H1 (cell line): Measurements from ENCODE around the gene IGF2R. TPM values are rescaled to one million over a fixed set of nuclear protein-coding genes. Genes with fewer than 3 reads are reported as not detected.

Source experiments
- CTCF ChIA-PET: fragments of 300-600 bp; sonication (Branson Sonifier 250); formaldehyde crosslinking; loops from one replicate; lab custom pipeline; 2021; ENCODE audit not compliant: partially characterized antibody; lab: Charles Lee
- POLR2A ChIA-PET: fragments of 300-600 bp; sonication (Branson Sonifier 250); formaldehyde crosslinking; loops from one replicate; lab custom pipeline; 2021; ENCODE audit warnings: inconsistent platforms; ENCODE audit not compliant: partially characterized antibody; lab: Charles Lee
- DNase-seq, 2 experiments: peaks; one replicate each; pipeline versions ENCODE4 v3.0.0 to v3.0.0-alpha.2; 2010 to 2022; ENCODE audit warnings: low spot score in 2 of 2, low read depth in 1 of 2, mixed read lengths in 1 of 2
- FAIRE-seq: peaks from 2 replicates; lab custom pipeline; 2011; peaks lifted over from hg19 to GRCh38; lab: Jason Lieb, UNC
- H2AFZ ChIP-seq: 2 replicates; pipeline ENCODE4 v1.8.1; 2012; ENCODE audit warnings: low read length, inconsistent platforms
- H2AK5ac ChIP-seq: 2 replicates; pipeline ENCODE4 v1.6.1; 2013; ENCODE audit warnings: low read depth, low read length
- H2BK120ac ChIP-seq: replicated peaks from 2 replicates; pipeline ENCODE3; 2013; ENCODE audit warnings: low read depth, low read length, inconsistent platforms
- H2BK12ac ChIP-seq: 2 replicates; pipeline ENCODE4 v1.6.1; 2013; ENCODE audit warnings: low read depth, low read length
- H2BK15ac ChIP-seq: 2 replicates; pipeline ENCODE4 v1.6.1; 2013; ENCODE audit warnings: low read length
- H2BK20ac ChIP-seq: 2 replicates; pipeline ENCODE4 v1.6.1; 2013; ENCODE audit warnings: low read length
- H2BK5ac ChIP-seq: 2 replicates; pipeline ENCODE4 v1.6.1; 2013; ENCODE audit warnings: low read depth, low read length
- H3K14ac ChIP-seq: 2 replicates; pipeline ENCODE4 v1.6.1; 2013; ENCODE audit warnings: inconsistent platforms; ENCODE audit not compliant: insufficient read length
- H3K18ac ChIP-seq: 2 replicates; pipeline ENCODE4 v1.6.1; 2013; ENCODE audit warnings: low read length; ENCODE audit errors: extremely low read depth
- H3K23ac ChIP-seq: 2 replicates; pipeline ENCODE4 v1.6.1; 2013; ENCODE audit warnings: inconsistent platforms; ENCODE audit not compliant: insufficient read length
- H3K23me2 ChIP-seq: 2 replicates; pipeline ENCODE4 v1.6.1; 2013; ENCODE audit warnings: low read depth, low read length
- H3K27ac ChIP-seq: 2 replicates; pipeline ENCODE4 v1.6.1; 2011; ENCODE audit warnings: low read depth, low read length, inconsistent platforms
- H3K27me3 ChIP-seq, 4 experiments: replicated peaks in 1 of 4; 1 replicate in 1 of 4; 2 replicates in 3 of 4; pipeline versions ENCODE4 v1.6.1 to v1.8.1; 2011 to 2013; ENCODE audit warnings: low read length in 3 of 4, mild to moderate bottlenecking in 3 of 4, inconsistent platforms in 2 of 4, mixed read lengths in 2 of 4, moderate library complexity in 1 of 4; ENCODE audit not compliant: control insufficient read depth in 3 of 4, insufficient read depth in 3 of 4; ENCODE audit errors: extremely low read depth in 1 of 4
- H3K36me3 ChIP-seq, 4 experiments: 2 replicates each; pipeline versions ENCODE4 v1.6.1 to v1.8.1; 2011 to 2013; ENCODE audit warnings: mild to moderate bottlenecking in 4 of 4, low read length in 3 of 4, moderate library complexity in 2 of 4, control low read depth in 1 of 4, inconsistent platforms in 1 of 4; ENCODE audit not compliant: insufficient read depth in 4 of 4, control insufficient read depth in 2 of 4
- H3K4ac ChIP-seq: replicated peaks from 2 replicates; pipeline ENCODE3; 2013; ENCODE audit warnings: low read length, low read depth, mixed read lengths, inconsistent platforms; ENCODE audit not compliant: insufficient read length
- H3K4me1 ChIP-seq, 4 experiments: replicated peaks in 1 of 4; 1 replicate in 1 of 4; 2 replicates in 3 of 4; pipeline versions ENCODE4 v1.6.1 to v1.8.1; 2011 to 2013; ENCODE audit warnings: low read length in 3 of 4, inconsistent platforms in 2 of 4, mixed read lengths in 1 of 4; ENCODE audit not compliant: insufficient read depth in 4 of 4, control insufficient read depth in 3 of 4
- H3K4me2 ChIP-seq, 2 experiments: 2 replicates each; pipeline versions ENCODE4 v1.6.1 to v1.8.1; 2011 to 2013; ENCODE audit warnings: low read depth in 2 of 2, low read length in 2 of 2, control low read depth in 1 of 2, inconsistent platforms in 1 of 2, mild to moderate bottlenecking in 1 of 2; ENCODE audit not compliant: insufficient read depth in 1 of 2
- H3K4me3 ChIP-seq, 4 experiments: fragments of 200-600, 300-600 bp in 1 of 4; sonication (generic), shearing (Covaris generic), sonication (Bioruptor Twin) in 1 of 4; 2 replicates each; pipeline versions ENCODE4 v1.5.1 to v1.8.1; 2011 to 2016; ENCODE audit warnings: low read length in 4 of 4, low read depth in 3 of 4, control low read depth in 2 of 4, inconsistent platforms in 2 of 4, mild to moderate bottlenecking in 2 of 4, mixed read lengths in 1 of 4, moderate library complexity in 1 of 4; ENCODE audit not compliant: insufficient read depth in 2 of 4; ENCODE audit errors: extremely low read depth in 1 of 4
- H3K56ac ChIP-seq: replicated peaks from 2 replicates; pipeline ENCODE3; 2013; ENCODE audit warnings: low read depth, mild to moderate bottlenecking, mixed read lengths, low read length, inconsistent platforms; ENCODE audit not compliant: insufficient read length
- H3K79me1 ChIP-seq: 2 replicates; pipeline ENCODE4 v1.6.1; 2013; ENCODE audit warnings: low read depth, low read length, control low read depth
- H3K79me2 ChIP-seq, 2 experiments: 2 replicates each; pipeline versions ENCODE4 v1.6.1 to v1.8.1; 2012 to 2013; ENCODE audit warnings: low read length in 2 of 2, mild to moderate bottlenecking in 2 of 2, inconsistent platforms in 1 of 2; ENCODE audit not compliant: insufficient read depth in 2 of 2, control insufficient read depth in 1 of 2
- H3K9ac ChIP-seq, 4 experiments: replicated peaks in 1 of 4; 1 replicate in 1 of 4; 2 replicates in 3 of 4; pipeline versions ENCODE4 v1.6.1 to v1.8.1; 2011 to 2013; ENCODE audit warnings: low read depth in 3 of 4, low read length in 3 of 4, control low read depth in 2 of 4, mild to moderate bottlenecking in 2 of 4, moderate library complexity in 2 of 4, inconsistent platforms in 1 of 4; ENCODE audit errors: extremely low read depth in 1 of 4
- H3K9me3 ChIP-seq, 2 experiments: 2 replicates each; pipeline versions ENCODE4 v1.6.1 to v1.8.1; 2012 to 2013; ENCODE audit warnings: mild to moderate bottlenecking in 2 of 2, moderate library complexity in 2 of 2, control low read depth in 1 of 2, inconsistent platforms in 1 of 2, low read depth in 1 of 2, low read length in 1 of 2, mixed read lengths in 1 of 2; ENCODE audit not compliant: insufficient read depth in 2 of 2
- H4K20me1 ChIP-seq, 2 experiments: replicated peaks in 1 of 2; 2 replicates each; pipeline versions ENCODE3 to v1.8.1; 2011 to 2013; ENCODE audit warnings: inconsistent platforms in 2 of 2, low read length in 2 of 2, mild to moderate bottlenecking in 1 of 2; ENCODE audit not compliant: insufficient read depth in 2 of 2, control insufficient read depth in 1 of 2
- H4K5ac ChIP-seq: 2 replicates; pipeline ENCODE4 v1.6.1; 2013; ENCODE audit warnings: low read length, low read depth, mixed read lengths, inconsistent platforms; ENCODE audit not compliant: insufficient read length
- H4K8ac ChIP-seq: 2 replicates; pipeline ENCODE4 v1.8.0; 2013; ENCODE audit warnings: mild to moderate bottlenecking, moderate library complexity, low read length, inconsistent platforms; ENCODE audit not compliant: insufficient read depth; ENCODE audit errors: extremely low read depth
- H4K91ac ChIP-seq: replicated peaks from 2 replicates; pipeline ENCODE3; 2013; ENCODE audit warnings: low read length, mixed read lengths, inconsistent platforms; ENCODE audit not compliant: insufficient read length
- CBX8 ChIP-seq: fragments of 300-800, 300-1000 bp; sonication (generic); IDR thresholded peaks from 2 replicates; pipeline ENCODE4 v1.7.1; 2016; ENCODE audit warnings: low read depth, low read length, borderline replicate concordance
- CTBP2 ChIP-seq: IDR thresholded peaks from 2 replicates; pipeline ENCODE4 v1.7.0; 2011; ENCODE audit warnings: borderline replicate concordance, mild to moderate bottlenecking, moderate library complexity, mixed read lengths, low read length; ENCODE audit not compliant: insufficient read depth, insufficient read length
- HDAC2 ChIP-seq, 2 experiments: fragments of 300-600 bp in 1 of 2; sonication (generic) in 1 of 2; IDR thresholded peaks; 2 replicates each; pipeline ENCODE4 v1.6.1; 2011 to 2012; ENCODE audit warnings: low read depth in 2 of 2, low read length in 2 of 2, mild to moderate bottlenecking in 2 of 2, moderate library complexity in 2 of 2, borderline replicate concordance in 1 of 2, inconsistent platforms in 1 of 2
- JUND ChIP-seq: IDR thresholded peaks from 2 replicates; pipeline ENCODE4 v1.6.1; 2011; ENCODE audit warnings: mild to moderate bottlenecking, improper control_type of control experiment, low read length
- NANOG ChIP-seq: IDR thresholded peaks from 2 replicates; pipeline ENCODE4 v1.6.1; 2011; ENCODE audit warnings: low read length, low read depth, mild to moderate bottlenecking, inconsistent platforms; ENCODE audit not compliant: insufficient read depth, poor library complexity, severe bottlenecking
- POLR2A ChIP-seq, 2 experiments: IDR thresholded peaks; 1 replicate in 1 of 2; 2 replicates in 1 of 2; pipeline ENCODE4 v1.6.1; 2011; ENCODE audit warnings: low read depth in 2 of 2, low read length in 2 of 2, mild to moderate bottlenecking in 2 of 2; ENCODE audit errors: control extremely low read depth in 1 of 2
- POLR2AphosphoS5 ChIP-seq: IDR thresholded peaks from 2 replicates; pipeline ENCODE4 v1.6.1; 2011; ENCODE audit warnings: low read depth, low read length
- RAD21 ChIP-seq, 2 experiments: IDR thresholded peaks in 1 of 2; conservative IDR thresholded peaks in 1 of 2; 2 replicates each; pipeline ENCODE4 v1.6.1; 2011; ENCODE audit warnings: low read depth in 2 of 2, low read length in 2 of 2, improper control_type of control experiment in 1 of 2, inconsistent platforms in 1 of 2, mild to moderate bottlenecking in 1 of 2, moderate library complexity in 1 of 2
- RBBP5 ChIP-seq: IDR thresholded peaks from 2 replicates; pipeline ENCODE4 v1.7.1; 2012; ENCODE audit warnings: low read depth, mild to moderate bottlenecking, inconsistent platforms, low read length, moderate library complexity, borderline replicate concordance
- SAP30 ChIP-seq: fragments of 300-600 bp; sonication (generic); IDR thresholded peaks from 2 replicates; pipeline ENCODE4 v1.7.1; 2012; ENCODE audit warnings: low read length, moderate library complexity, mild to moderate bottlenecking, inconsistent platforms; ENCODE audit not compliant: insufficient read depth, insufficient replicate concordance
- TAF1 ChIP-seq: IDR thresholded peaks from 2 replicates; pipeline ENCODE4 v1.6.1; 2011; ENCODE audit warnings: mild to moderate bottlenecking, low read depth, low read length
- TAF7 ChIP-seq: optimal IDR thresholded peaks from 2 replicates; pipeline ENCODE3; 2011; ENCODE audit warnings: low read depth, mild to moderate bottlenecking, inconsistent platforms, low read length, moderate library complexity, borderline replicate concordance
- TBP ChIP-seq: IDR thresholded peaks from 2 replicates; pipeline ENCODE4 v1.6.1; 2011; ENCODE audit warnings: low read depth, low read length, improper control_type of control experiment
- WGBS, 2 experiments: shearing (Covaris generic) in 1 of 2; methylation state at CpG; one replicate each; pipeline versions ENCODE4 v1.1.6 to v1.1.7; 2013 to 2015; ENCODE audit warnings: low lambda C conversion rate in 2 of 2, mixed read lengths in 2 of 2, inconsistent platforms in 1 of 2, low coverage in 1 of 2, missing lambda C conversion rate in 1 of 2; ENCODE audit not compliant: insufficient replicate concordance in 2 of 2, insufficient coverage in 1 of 2, insufficient read length in 1 of 2; ENCODE audit errors: extremely low coverage in 1 of 2, missing lambda C conversion rate in 1 of 2; 5-methylcytosine and 5-hydroxymethylcytosine counted together
- polyA plus RNA-seq, 7 experiments: library from polyadenylated mRNA; depleted of rRNA in 3 of 7; stranded (reverse) in 5 of 7; unstranded in 2 of 7; fragments of >200 nt in 5 of 7; fragments of 200-250 nt in 2 of 7; gene quantifications; 1 replicate in 5 of 7; 2 replicates in 1 of 7; 4 replicates in 1 of 7; pipeline versions ENCODE4 v1.2.1 to v1.2.3, GENCODE V29; 2011 to 2013; ENCODE audit warnings: missing spikeins in 2 of 7, mixed read lengths in 2 of 7
- total RNA-seq: library from RNA; stranded (reverse); fragmentation: NEBNext Ultra II Directional; extraction: Animal tissue kit (Norgen Biotek cat#: 25700); gene quantifications from 2 replicates; pipeline ENCODE4 v1.2.1, GENCODE V29; 2021

The IGF2R gene
- total and polyA plus RNA-seq, 2 of the 8 experiments (the other 6 are each of a cell fraction or from before 2014, with no cell fraction given) = 20.6 to 74.1 TPM

DNA sequence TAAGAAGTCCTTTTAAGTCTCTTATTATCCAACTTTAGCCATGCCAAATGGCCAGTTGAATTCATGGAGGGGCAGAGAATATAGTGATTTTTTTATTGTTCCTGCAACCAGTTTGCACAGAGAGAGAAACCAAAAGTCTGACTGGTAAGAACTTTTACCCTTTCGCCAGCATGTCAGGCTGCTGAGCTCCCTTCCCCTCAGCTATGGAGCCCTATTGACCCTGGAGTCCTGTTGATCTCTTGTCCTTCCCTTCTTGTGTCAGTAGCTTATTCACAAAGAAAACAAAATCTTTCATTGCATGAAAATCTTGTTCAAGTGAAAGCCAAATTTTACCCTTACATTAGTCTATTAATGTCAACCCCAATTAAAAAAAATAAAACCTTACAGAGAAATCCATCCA lies 151.2 kb downstream of the IGF2R start:
- Histone ChIP-seq H2BK20ac (no peak overlapping the region), H3K23ac (no peak overlapping the region), H3K9ac (no peak overlapping the region), H3K14ac (no peak overlapping the region), H3K79me1 (no peaks in the 10 kb centered on the region), H3K27ac (no peak overlapping the region), H3K23me2 (no peaks in the 10 kb centered on the region), H2AFZ (no peak overlapping the region), H3K4me2 (no peak overlapping the region), H4K5ac (no peak overlapping the region), H4K8ac (no peak overlapping the region), H3K56ac (no peak overlapping the region), H3K4me3 (no peak overlapping the region), H2BK15ac (no peak overlapping the region), H4K20me1 (no peaks in the 10 kb centered on the region), H3K18ac (no peak overlapping the region), H3K4ac (no peak overlapping the region), H3K79me2 (no peaks in the 10 kb centered on the region), H3K36me3 (no peaks in the 10 kb centered on the region), H3K9me3 (peaks cover 0 to 13% of the 10 kb centered on the region in 2 experiments; a peak in 2 of 4 replicates), H2BK12ac (no peak overlapping the region), H4K91ac (no peak overlapping the region), H3K4me1 (no peaks in the 10 kb centered on the region), H2AK5ac (no peak overlapping the region), H2BK5ac (no peak overlapping the region), H3K27me3 (no peaks in the 10 kb centered on the region), H2BK120ac (no peak overlapping the region)
- 93% methylated on average over 1 of the region's 1 CpG; no CpG with 5 or more reads in 1 of the 2 experiments for WGBS, 2 experiments
- ChIA-PET CTCF (interaction anchor here (0.9 to 4.1 kb wide), 7 partner anchors 8 to 335 kb away, joined by 3 to 24 read pairs (median 3); no protein-coding TSS in a partner anchor), POLR2A (no interaction called here)
- no peak for DNase-seq
- FAIRE-seq = no peak
- no peak for TF ChIP-seq NANOG
- no peak for TF ChIP-seq JUND
- no peak for TF ChIP-seq CTBP2
- no peak for TF ChIP-seq HDAC2 (IDR thresholded peaks at IDR 0.05; ENCODE audit: borderline replicate concordance in 1 of 2, low read depth in 2 of 2, low read length in 2 of 2)
- TF ChIP-seq TAF7 = no peak
- TF ChIP-seq RBBP5 = no peak
- no peak for TF ChIP-seq RAD21 (IDR thresholded peaks at IDR 0.05 in 1 of 2, conservative IDR thresholded peaks at IDR 0.05 in 1 of 2; ENCODE audit: low read depth in 2 of 2, low read length in 2 of 2)
- no peak for TF ChIP-seq TBP
- no peak for TF ChIP-seq TAF1
- TF ChIP-seq CBX8 = no peak
- no peak for TF ChIP-seq SAP30
- TF ChIP-seq POLR2AphosphoS5 = no peak
- TF ChIP-seq POLR2A (IDR thresholded peaks at IDR 0.05; ENCODE audit: control extremely low read depth in 1 of 2, low read depth in 2 of 2, low read length in 2 of 2) = no peak
